ENCODE results near the gene CCDC174. TPM values are rescaled to one million over a fixed set of nuclear protein-coding genes. Genes with fewer than 3 reads are reported as not detected.

CCDC174 gene
- total and polyA plus RNA-seq, 2 of the 4 experiments (the other 2 are of a cell fraction) = 5.9 to 9.6 TPM

- ATAC-seq (ENCODE audit: low read depth) (no peak), DNase-seq (no peak)
- Histone ChIP-seq H4K20me1 (ENCODE audit: insufficient read depth, low read length) (no peaks in the 10 kb centered on the region), H2BK15ac (ENCODE audit: low read depth, low read length) (no peak overlapping the region), H3K18ac (ENCODE audit: low read depth, low read length) (no peak overlapping the region), H2AK9ac (replicated peaks; ENCODE audit: low read depth, low read length, poor library complexity) (no peak overlapping the region), H3K9me3 (ENCODE audit: control insufficient read depth, insufficient read depth, low read length) (no peaks in the 10 kb centered on the region), H3K14ac (replicated peaks; ENCODE audit: low read depth, low read length) (no peak overlapping the region), H3K27ac (ENCODE audit: insufficient read depth, low read length) (no peak overlapping the region), H3K56ac (ENCODE audit: extremely low read depth, insufficient read depth, low read length) (no peak overlapping the region), H3K36me3 (ENCODE audit: control insufficient read depth, insufficient read depth, low read length) (no peaks in the 10 kb centered on the region), H3K9me1 (ENCODE audit: insufficient read depth, low read length) (no peaks in the 10 kb centered on the region), H3K79me1 (ENCODE audit: low read depth in 1 of 2, low read length in 2 of 2) (peaks cover 5 to 9% of the 10 kb centered on the region in 2 experiments), H2BK120ac (ENCODE audit: low read depth, low read length) (no peak overlapping the region), H3K27me3 (ENCODE audit: control insufficient read depth, insufficient read depth, low read length) (peaks cover 2% of the 10 kb centered on the region; the same call in 1 of the 2 replicates), H2BK20ac (ENCODE audit: low read depth, low read length) (no peak overlapping the region), H2AFZ (replicated peaks; ENCODE audit: low read length, poor library complexity) (no peak overlapping the region), H3K4me3 (ENCODE audit: insufficient read depth, low read depth, low read length) (no peak overlapping the region), H3K4ac (ENCODE audit: low read depth, low read length) (no peak overlapping the region), H3K9ac (ENCODE audit: low read depth, low read length) (no peak overlapping the region), H3K4me1 (ENCODE audit: control insufficient read depth, insufficient read depth, low read length) (no peaks in the 10 kb centered on the region), H4K8ac (ENCODE audit: low read depth in 2 of 2, low read length in 2 of 2) (no peak overlapping the region), H4K91ac (ENCODE audit: insufficient read depth, low read depth, low read length) (no peak overlapping the region), H4K5ac (ENCODE audit: low read depth, low read length) (no peak overlapping the region), H3K23ac (ENCODE audit: low read depth, low read length) (no peak overlapping the region), H3K4me2 (ENCODE audit: low read depth, low read length) (no peak overlapping the region), H2AK5ac (ENCODE audit: low read depth, low read length) (no peak overlapping the region), H2BK5ac (ENCODE audit: low read depth, low read length, poor library complexity, severe bottlenecking) (no peak overlapping the region)
- dilution Hi-C loops (cut with HindIII; ENCODE audit: low sequenced_read_pairs, unreplicated experiment) (no loop called here), intact Hi-C loops (cut with micrococcal nuclease) (no loop called here), in situ Hi-C loops (cut with MboI; ENCODE audit: low sequenced_read_pairs) (no loop called here)
- no TSS peak for BruUV-seq (replicated peaks)
- CTCF ChIA-PET = no interaction called here
- POLR2A ChIA-PET (ENCODE audit: unreplicated experiment) = interaction anchor here (0.6 kb wide), 1 partner anchor 158 kb away, joined by 3 read pairs; no protein-coding TSS in a partner anchor
- 61% methylated on average over 7 of the region's 19 CpGs; no CpG with 5 or more reads in 1 of the 2 experiments for WGBS, 2 experiments (ENCODE audit: extremely low coverage in 2 of 2, insufficient read length in 1 of 2)
- no peak for TF ChIP-seq MAFK (IDR thresholded peaks at IDR 0.05; ENCODE audit: low read depth, low read length)
- TF ChIP-seq ELK1 (IDR thresholded peaks at IDR 0.05; ENCODE audit: borderline replicate concordance, low read depth, low read length) = no peak
- no peak for TF ChIP-seq SMC3 (IDR thresholded peaks at IDR 0.05; ENCODE audit: low read depth, low read length)
- TF ChIP-seq CTCF (conservative IDR thresholded peaks at IDR 0.05; ENCODE audit: low read depth, low read length) = no peak
- no peak for TF ChIP-seq CEBPB (IDR thresholded peaks at IDR 0.05; ENCODE audit: low read depth, low read length)
- TF ChIP-seq NFE2L2 (IDR thresholded peaks at IDR 0.05; ENCODE audit: low read depth, low read length) = no peak
- no peak for TF ChIP-seq RCOR1 (IDR thresholded peaks at IDR 0.05; ENCODE audit: insufficient replicate concordance, low read length)
- no peak for TF ChIP-seq RAD21 (IDR thresholded peaks at IDR 0.05; ENCODE audit: low read length)
- no peak for TF ChIP-seq USF2 (IDR thresholded peaks at IDR 0.05; ENCODE audit: low read depth, low read length)
- TF ChIP-seq MXI1 (IDR thresholded peaks at IDR 0.05; ENCODE audit: borderline replicate concordance, low read depth, low read length) = no peak
- TF ChIP-seq RFX5 (IDR thresholded peaks at IDR 0.05; ENCODE audit: low read depth, low read length) = no peak
- TF ChIP-seq FOS (IDR thresholded peaks at IDR 0.05; ENCODE audit: low read depth, low read length) = no peak
- no peak for TF ChIP-seq POLR2A (IDR thresholded peaks at IDR 0.05; ENCODE audit: low read depth, low read length)
- no peak for TF ChIP-seq MAZ (IDR thresholded peaks at IDR 0.05; ENCODE audit: borderline replicate concordance, low read depth, low read length)
Measured at GRCh38 chr3:14647976-14648955, 3.3 kb upstream of the CCDC174 start.

All from IMR-90 (cell line).